ENCODE measurements around the gene SIGLEC15. TPM values are rescaled to one million over a fixed set of nuclear protein-coding genes. Genes with fewer than 3 reads are reported as not detected.

SIGLEC15 gene
- total RNA-seq, 1 experiment from 2014 or later, result not detected

- H4K20me1 ChIP-seq (ENCODE audit: insufficient read depth), result no peaks in the 10 kb centered on the region
- no peak overlapping the region for H3K4me3 ChIP-seq (replicated peaks in 1 of 2; ENCODE audit: low read depth in 1 of 2, low read length in 2 of 2)
- no TSS peak for BruUV-seq (replicated peaks)
- no peak overlapping the region for H3K4me2 ChIP-seq (ENCODE audit: low read length)
- H3K27ac ChIP-seq (ENCODE audit: low read depth, low read length), result no peak overlapping the region
- intact Hi-C loops (cut with micrococcal nuclease), result no loop called here
- H3K27me3 ChIP-seq (ENCODE audit: insufficient read depth, low read length), result no peaks in the 10 kb centered on the region
- CTCF ChIA-PET, result no interaction called here
- H2AFZ ChIP-seq (ENCODE audit: low read depth, low read length, poor library complexity, severe bottlenecking), result no peak overlapping the region
- H3K36me3 ChIP-seq (ENCODE audit: control insufficient read depth in 1 of 2, insufficient read depth in 2 of 2, low read length in 2 of 2), result no peaks in the 10 kb centered on the region
- peaks cover 0 to 13% of the 10 kb centered on the region in 2 experiments; a peak in 2 of 4 replicates for H3K4me1 ChIP-seq (ENCODE audit: control insufficient read depth in 1 of 2, insufficient read depth in 2 of 2, low read length in 2 of 2)
- ATAC-seq (no peak), DNase-seq (ENCODE audit: low read depth, low spot score) (no peak)
- H3K9me3 ChIP-seq (ENCODE audit: control insufficient read depth in 1 of 2, insufficient read depth in 1 of 2, low read depth in 1 of 2, low read length in 2 of 2), result no peaks in the 10 kb centered on the region
- H3K9ac ChIP-seq (ENCODE audit: low read length), result no peak overlapping the region
- H3K9me2 ChIP-seq (ENCODE audit: insufficient read depth), result no peaks in the 10 kb centered on the region; the same call in 1 of the 2 replicates
- POLR2A ChIA-PET, result no interaction called here
- TF ChIP-seq EGR1 (IDR thresholded peaks at IDR 0.05; ENCODE audit: low read depth) (no peak), EZH2phosphoT487 (IDR thresholded peaks at IDR 0.05; ENCODE audit: borderline replicate concordance) (no peak), SIN3A (IDR thresholded peaks at IDR 0.05; ENCODE audit: low read depth) (no peak), ATF3 (IDR thresholded peaks at IDR 0.05) (no peak), SP1 (IDR thresholded peaks at IDR 0.05; ENCODE audit: low read depth) (no peak), CTCF (IDR thresholded peaks at IDR 0.05 in 2 of 3, conservative IDR thresholded peaks at IDR 0.05 in 1 of 3; ENCODE audit: borderline replicate concordance in 1 of 3, insufficient read depth in 1 of 3, low read depth in 2 of 3, low read length in 2 of 3) (no peak), JUND (IDR thresholded peaks at IDR 0.05) (no peak), YY1 (IDR thresholded peaks at IDR 0.05; ENCODE audit: extremely low read depth, insufficient replicate concordance, low read depth, low read length) (no peak), EZH2 (IDR thresholded peaks at IDR 0.05) (no peak), TCF7L2 (IDR thresholded peaks at IDR 0.05; ENCODE audit: borderline replicate concordance, extremely low read depth, insufficient read depth, insufficient read length) (no peak), CEBPB (IDR thresholded peaks at IDR 0.05; ENCODE audit: low read depth) (no peak), CBX3 (IDR thresholded peaks at IDR 0.05; ENCODE audit: low read depth) (no peak), FOSL1 (IDR thresholded peaks at IDR 0.05; ENCODE audit: low read depth) (no peak), ZNF274 (IDR thresholded peaks at IDR 0.05; ENCODE audit: low read depth, low read length) (no peak)
- TF ChIP-seq, protein P1, sequence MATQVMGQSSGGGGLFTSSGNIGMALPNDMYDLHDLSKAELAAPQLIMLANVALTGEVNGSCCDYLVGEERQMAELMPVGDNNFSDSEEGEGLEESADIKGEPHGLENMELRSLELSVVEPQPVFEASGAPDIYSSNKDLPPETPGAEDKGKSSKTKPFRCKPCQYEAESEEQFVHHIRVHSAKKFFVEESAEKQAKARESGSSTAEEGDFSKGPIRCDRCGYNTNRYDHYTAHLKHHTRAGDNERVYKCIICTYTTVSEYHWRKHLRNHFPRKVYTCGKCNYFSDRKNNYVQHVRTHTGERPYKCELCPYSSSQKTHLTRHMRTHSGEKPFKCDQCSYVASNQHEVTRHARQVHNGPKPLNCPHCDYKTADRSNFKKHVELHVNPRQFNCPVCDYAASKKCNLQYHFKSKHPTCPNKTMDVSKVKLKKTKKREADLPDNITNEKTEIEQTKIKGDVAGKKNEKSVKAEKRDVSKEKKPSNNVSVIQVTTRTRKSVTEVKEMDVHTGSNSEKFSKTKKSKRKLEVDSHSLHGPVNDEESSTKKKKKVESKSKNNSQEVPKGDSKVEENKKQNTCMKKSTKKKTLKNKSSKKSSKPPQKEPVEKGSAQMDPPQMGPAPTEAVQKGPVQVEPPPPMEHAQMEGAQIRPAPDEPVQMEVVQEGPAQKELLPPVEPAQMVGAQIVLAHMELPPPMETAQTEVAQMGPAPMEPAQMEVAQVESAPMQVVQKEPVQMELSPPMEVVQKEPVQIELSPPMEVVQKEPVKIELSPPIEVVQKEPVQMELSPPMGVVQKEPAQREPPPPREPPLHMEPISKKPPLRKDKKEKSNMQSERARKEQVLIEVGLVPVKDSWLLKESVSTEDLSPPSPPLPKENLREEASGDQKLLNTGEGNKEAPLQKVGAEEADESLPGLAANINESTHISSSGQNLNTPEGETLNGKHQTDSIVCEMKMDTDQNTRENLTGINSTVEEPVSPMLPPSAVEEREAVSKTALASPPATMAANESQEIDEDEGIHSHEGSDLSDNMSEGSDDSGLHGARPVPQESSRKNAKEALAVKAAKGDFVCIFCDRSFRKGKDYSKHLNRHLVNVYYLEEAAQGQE (IDR thresholded peaks at IDR 0.05; ENCODE audit: low read depth), result no peak
- TF ChIP-seq, protein P2, sequence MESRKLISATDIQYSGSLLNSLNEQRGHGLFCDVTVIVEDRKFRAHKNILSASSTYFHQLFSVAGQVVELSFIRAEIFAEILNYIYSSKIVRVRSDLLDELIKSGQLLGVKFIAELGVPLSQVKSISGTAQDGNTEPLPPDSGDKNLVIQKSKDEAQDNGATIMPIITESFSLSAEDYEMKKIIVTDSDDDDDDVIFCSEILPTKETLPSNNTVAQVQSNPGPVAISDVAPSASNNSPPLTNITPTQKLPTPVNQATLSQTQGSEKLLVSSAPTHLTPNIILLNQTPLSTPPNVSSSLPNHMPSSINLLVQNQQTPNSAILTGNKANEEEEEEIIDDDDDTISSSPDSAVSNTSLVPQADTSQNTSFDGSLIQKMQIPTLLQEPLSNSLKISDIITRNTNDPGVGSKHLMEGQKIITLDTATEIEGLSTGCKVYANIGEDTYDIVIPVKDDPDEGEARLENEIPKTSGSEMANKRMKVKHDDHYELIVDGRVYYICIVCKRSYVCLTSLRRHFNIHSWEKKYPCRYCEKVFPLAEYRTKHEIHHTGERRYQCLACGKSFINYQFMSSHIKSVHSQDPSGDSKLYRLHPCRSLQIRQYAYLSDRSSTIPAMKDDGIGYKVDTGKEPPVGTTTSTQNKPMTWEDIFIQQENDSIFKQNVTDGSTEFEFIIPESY (IDR thresholded peaks at IDR 0.05; ENCODE audit: extremely low read depth, insufficient replicate concordance, low read length), result no peak
- TF ChIP-seq, protein P3, sequence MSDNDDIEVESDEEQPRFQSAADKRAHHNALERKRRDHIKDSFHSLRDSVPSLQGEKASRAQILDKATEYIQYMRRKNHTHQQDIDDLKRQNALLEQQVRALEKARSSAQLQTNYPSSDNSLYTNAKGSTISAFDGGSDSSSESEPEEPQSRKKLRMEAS (IDR thresholded peaks at IDR 0.05), result no peak
- H3K79me2 ChIP-seq (ENCODE audit: insufficient read depth, low read length), result no peaks in the 10 kb centered on the region
- RAD21 ChIA-PET (ENCODE audit: low non-redundant PET in 1 of 2, low total read pairs in 2 of 2, uncharacterized antibody in 2 of 2, unreplicated experiment in 2 of 2), result no interaction called here
Measured at GRCh38 chr18:45783097-45784075, 42.1 kb upstream of the SIGLEC15 start.
